Mesendoderm (in vitro differentiated cells): ENCODE measurements around the gene HS3ST3B1.

Source experiments
- DNase-seq: peaks from one replicate; pipeline ENCODE4 v3.0.0; 2013
- H2AK5ac ChIP-seq: 2 replicates; pipeline ENCODE4 v1.6.1; 2013; ENCODE audit warnings: low read length, inconsistent platforms
- H2BK120ac ChIP-seq: 2 replicates; pipeline ENCODE4 v1.6.1; 2013; ENCODE audit warnings: low read depth, mild to moderate bottlenecking, low read length, moderate library complexity, mixed read lengths
- H2BK15ac ChIP-seq: replicated peaks from 2 replicates; pipeline ENCODE4 v1.6.1; 2013; ENCODE audit warnings: low read depth, mild to moderate bottlenecking, moderate library complexity
- H2BK5ac ChIP-seq: 2 replicates; pipeline ENCODE4 v1.6.1; 2013; ENCODE audit warnings: low read length, inconsistent platforms
- H3K18ac ChIP-seq: 2 replicates; pipeline ENCODE4 v1.6.1; 2013; ENCODE audit warnings: mild to moderate bottlenecking, low read length, mixed read lengths
- H3K23ac ChIP-seq: one replicate; pipeline ENCODE4 v1.6.1; 2013; ENCODE audit warnings: low read length
- H3K27ac ChIP-seq: 2 replicates; pipeline ENCODE4 v1.5.1; 2013; ENCODE audit warnings: low read depth, mild to moderate bottlenecking, inconsistent platforms, low read length, moderate library complexity
- H3K27me3 ChIP-seq: 2 replicates; pipeline ENCODE4 v1.6.1; 2013; ENCODE audit warnings: low read length, control low read depth, mild to moderate bottlenecking, inconsistent platforms; ENCODE audit not compliant: insufficient read depth, poor library complexity
- H3K36me3 ChIP-seq: 2 replicates; pipeline ENCODE4 v1.6.1; 2013; ENCODE audit warnings: low read length, inconsistent platforms; ENCODE audit not compliant: control insufficient read depth, insufficient read depth
- H3K4ac ChIP-seq: one replicate; pipeline ENCODE4 v1.6.1; 2013; ENCODE audit warnings: low read depth, mild to moderate bottlenecking, low read length, moderate library complexity
- H3K4me1 ChIP-seq: 2 replicates; pipeline ENCODE4 v1.6.1; 2013; ENCODE audit warnings: low read depth, low read length, inconsistent platforms; ENCODE audit not compliant: control insufficient read depth
- H3K4me2 ChIP-seq: 2 replicates; pipeline ENCODE4 v1.6.1; 2013; ENCODE audit warnings: low read length
- H3K4me3 ChIP-seq: 2 replicates; pipeline ENCODE4 v1.5.1; 2013; ENCODE audit warnings: mild to moderate bottlenecking, low read length
- H3K56ac ChIP-seq: one replicate; pipeline ENCODE4 v1.6.1; 2013; ENCODE audit warnings: low read length
- H3K79me1 ChIP-seq: 2 replicates; pipeline ENCODE4 v1.6.1; 2013; ENCODE audit warnings: low read length, inconsistent platforms
- H3K79me2 ChIP-seq: 2 replicates; pipeline ENCODE4 v1.6.1; 2013; ENCODE audit warnings: mild to moderate bottlenecking, low read length; ENCODE audit not compliant: control insufficient read depth, insufficient read depth
- H3K9ac ChIP-seq: 2 replicates; pipeline ENCODE4 v1.6.1; 2013; ENCODE audit warnings: low read length, inconsistent platforms
- H4K5ac ChIP-seq: one replicate; pipeline ENCODE4 v1.6.1; 2013; ENCODE audit warnings: low read length
- H4K8ac ChIP-seq: one replicate; pipeline ENCODE4 v1.6.1; 2013; ENCODE audit warnings: low read depth, mild to moderate bottlenecking, control low read depth, low read length, moderate library complexity
- WGBS: extraction: QIAGEN DNeasy Blood & Tissue Kit; methylation state at CpG from one replicate; pipeline ENCODE4 v1.1.7; 2013; ENCODE audit warnings: low lambda C conversion rate, missing lambda C conversion rate; ENCODE audit not compliant: insufficient coverage; ENCODE audit errors: extremely low coverage; 5-methylcytosine and 5-hydroxymethylcytosine counted together

Gene HS3ST3B1

GRCh38 chr17:14308965-14309879, 8.3 kb downstream of the HS3ST3B1 start:
- DNase-seq, result peak; percentile 99
- H3K36me3 ChIP-seq, result no peaks in the 10 kb centered on the region
- peak overlapping the region; percentile 86 for H3K4me2 ChIP-seq
- H3K9ac ChIP-seq, result peak overlapping the region; percentile 85
- no peak overlapping the region for H2BK15ac ChIP-seq
- no CpG with 5 or more reads among the region's 71 CpGs for WGBS
- H3K4ac ChIP-seq, result peak overlapping the region; percentile 89
- no peak overlapping the region for H4K8ac ChIP-seq
- H3K4me3 ChIP-seq, result peak overlapping the region; percentile 55
- H3K27ac ChIP-seq, result peak overlapping the region; percentile 69
- H3K79me2 ChIP-seq, result peaks cover 14% of the 10 kb centered on the region
- peaks cover 20% of the 10 kb centered on the region for H3K4me1 ChIP-seq
- H4K5ac ChIP-seq, result no peak overlapping the region
- no peak overlapping the region for H2AK5ac ChIP-seq
- H3K18ac ChIP-seq, result peak overlapping the region; percentile 71
- H2BK5ac ChIP-seq, result peak overlapping the region; percentile 30
- peaks cover 10% of the 10 kb centered on the region for H3K79me1 ChIP-seq
- peak overlapping the region; percentile 47 for H2BK120ac ChIP-seq
- H3K27me3 ChIP-seq, result no peaks in the 10 kb centered on the region
- peak overlapping the region; percentile 18 for H3K23ac ChIP-seq
- peak overlapping the region; percentile 91 for H3K56ac ChIP-seq

- H3K9ac ChIP-seq, result peak overlapping the region; percentile 85
- H2BK120ac ChIP-seq, result no peak overlapping the region
- no peak overlapping the region for H3K23ac ChIP-seq
- H3K27ac ChIP-seq, result peak overlapping the region; percentile 69
- no peak overlapping the region for H2BK5ac ChIP-seq
- WGBS, result no CpG with 5 or more reads among the region's 13 CpGs
- no peak overlapping the region for H4K8ac ChIP-seq
- no peak overlapping the region for H4K5ac ChIP-seq
- DNase-seq, result no peak
- peak overlapping the region; percentile 91 for H3K56ac ChIP-seq
- H3K18ac ChIP-seq, result peak overlapping the region; percentile 71
- peak overlapping the region; percentile 86 for H3K4me2 ChIP-seq
- peaks cover 10% of the 10 kb centered on the region for H3K79me1 ChIP-seq
- no peak overlapping the region for H2AK5ac ChIP-seq
- H2BK15ac ChIP-seq, result no peak overlapping the region
- no peak overlapping the region for H3K4me3 ChIP-seq
- H3K27me3 ChIP-seq, result no peaks in the 10 kb centered on the region
- peaks cover 14% of the 10 kb centered on the region for H3K4me1 ChIP-seq
- H3K4ac ChIP-seq, result no peak overlapping the region
- H3K79me2 ChIP-seq, result peaks cover 8% of the 10 kb centered on the region
- no peaks in the 10 kb centered on the region for H3K36me3 ChIP-seq
These were observed 9.2 kb downstream of the HS3ST3B1 start for GRCh38 chr17:14310101-14310500.

- Histone ChIP-seq H3K4me1 (peaks cover 13% of the 10 kb centered on the region), H3K36me3 (no peaks in the 10 kb centered on the region), H3K79me1 (peaks cover 10% of the 10 kb centered on the region), H3K4me3 (no peak overlapping the region), H4K5ac (no peak overlapping the region), H3K23ac (no peak overlapping the region), H2BK15ac (no peak overlapping the region), H3K27ac (no peak overlapping the region), H3K18ac (no peak overlapping the region), H2AK5ac (no peak overlapping the region), H2BK120ac (no peak overlapping the region), H3K4ac (peak overlapping the region; percentile 27), H3K79me2 (peaks cover 5% of the 10 kb centered on the region), H3K27me3 (no peaks in the 10 kb centered on the region), H2BK5ac (no peak overlapping the region), H4K8ac (no peak overlapping the region), H3K9ac (peak overlapping the region; percentile 85), H3K4me2 (peak overlapping the region; percentile 86), H3K56ac (peak overlapping the region; percentile 91)
- no peak for DNase-seq
- no CpG with 5 or more reads among the region's 7 CpGs for WGBS
These were observed 9.7 kb downstream of the HS3ST3B1 start for GRCh38 chr17:14310605-14311004.

- H3K4ac ChIP-seq, result peak overlapping the region; percentile 49
- no peak overlapping the region for H3K27ac ChIP-seq
- H2AK5ac ChIP-seq, result no peak overlapping the region
- DNase-seq, result no peak
- H3K36me3 ChIP-seq, result no peaks in the 10 kb centered on the region
- H2BK15ac ChIP-seq, result no peak overlapping the region
- no CpG with 5 or more reads among the region's 10 CpGs for WGBS
- H4K5ac ChIP-seq, result no peak overlapping the region
- peaks cover 10% of the 10 kb centered on the region for H3K79me1 ChIP-seq
- no peak overlapping the region for H3K23ac ChIP-seq
- no peak overlapping the region for H4K8ac ChIP-seq
- H2BK5ac ChIP-seq, result no peak overlapping the region
- peaks cover 2% of the 10 kb centered on the region for H3K79me2 ChIP-seq
- no peak overlapping the region for H3K9ac ChIP-seq
- H3K18ac ChIP-seq, result no peak overlapping the region
- H3K56ac ChIP-seq, result no peak overlapping the region
- no peak overlapping the region for H3K4me3 ChIP-seq
- no peak overlapping the region for H3K4me2 ChIP-seq
- H3K27me3 ChIP-seq, result no peaks in the 10 kb centered on the region
- no peak overlapping the region for H2BK120ac ChIP-seq
- peaks cover 13% of the 10 kb centered on the region for H3K4me1 ChIP-seq
These were observed 10.4 kb downstream of the HS3ST3B1 start for GRCh38 chr17:14311186-14311705.

GRCh38 chr17:14311981-14312380, 11.1 kb downstream of the HS3ST3B1 start:
- no peak overlapping the region for H3K4me3 ChIP-seq
- no peaks in the 10 kb centered on the region for H3K27me3 ChIP-seq
- H3K4ac ChIP-seq, result no peak overlapping the region
- no CpG with 5 or more reads among the region's 7 CpGs for WGBS
- H3K4me2 ChIP-seq, result no peak overlapping the region
- peaks cover 12% of the 10 kb centered on the region for H3K79me1 ChIP-seq
- H3K79me2 ChIP-seq, result peaks cover 2% of the 10 kb centered on the region
- no peak overlapping the region for H3K23ac ChIP-seq
- H4K8ac ChIP-seq, result no peak overlapping the region
- no peak overlapping the region for H3K18ac ChIP-seq
- H3K36me3 ChIP-seq, result no peaks in the 10 kb centered on the region
- H2BK15ac ChIP-seq, result no peak overlapping the region
- H2BK120ac ChIP-seq, result no peak overlapping the region
- H2BK5ac ChIP-seq, result no peak overlapping the region
- no peak overlapping the region for H3K27ac ChIP-seq
- H4K5ac ChIP-seq, result no peak overlapping the region
- DNase-seq, result no peak
- H2AK5ac ChIP-seq, result no peak overlapping the region
- peaks cover 18% of the 10 kb centered on the region for H3K4me1 ChIP-seq
- H3K56ac ChIP-seq, result no peak overlapping the region
- no peak overlapping the region for H3K9ac ChIP-seq
